Astrocyte (in vitro differentiated cells and primary cell): ENCODE data around the gene ABI1. TPM values are rescaled to one million over a fixed set of nuclear protein-coding genes. Genes with fewer than 3 reads are reported as not detected.

Experiments used
- DNase-seq: peaks from one replicate; pipeline ENCODE4 v3.0.0-alpha.2; 2010; ENCODE audit warnings: low read depth
- FAIRE-seq: peaks from 2 replicates; lab custom pipeline; 2011; peaks lifted over from hg19 to GRCh38; lab: Jason Lieb, UNC
- H2AFZ ChIP-seq: 2 replicates; pipeline ENCODE4 v1.6.0; 2012; ENCODE audit warnings: low read depth, low read length, inconsistent platforms
- H3K27ac ChIP-seq: 2 replicates; pipeline ENCODE4 v1.5.1; 2011; ENCODE audit warnings: low read depth, low read length, inconsistent platforms
- H3K27me3 ChIP-seq: 2 replicates; pipeline ENCODE4 v1.6.0; 2011; ENCODE audit warnings: low read length, inconsistent platforms; ENCODE audit not compliant: insufficient read depth
- H3K36me3 ChIP-seq: 2 replicates; pipeline ENCODE4 v1.5.1; 2011; ENCODE audit warnings: low read length, inconsistent platforms; ENCODE audit not compliant: insufficient read depth
- H3K4me1 ChIP-seq: 2 replicates; pipeline ENCODE4 v1.5.1; 2011; ENCODE audit warnings: low read length, inconsistent platforms; ENCODE audit not compliant: insufficient read depth
- H3K4me2 ChIP-seq: 2 replicates; pipeline ENCODE4 v1.6.0; 2012; ENCODE audit warnings: low read length, inconsistent platforms
- H3K4me3 ChIP-seq: 2 replicates; pipeline ENCODE4 v1.5.1; 2011; ENCODE audit warnings: low read depth, mild to moderate bottlenecking, low read length, inconsistent platforms; ENCODE audit not compliant: insufficient read depth
- H3K79me2 ChIP-seq: 2 replicates; pipeline ENCODE4 v1.6.0; 2012; ENCODE audit warnings: mild to moderate bottlenecking, low read length, inconsistent platforms; ENCODE audit not compliant: insufficient read depth
- H3K9ac ChIP-seq: 2 replicates; pipeline ENCODE4 v1.6.0; 2012; ENCODE audit warnings: mild to moderate bottlenecking, low read length, inconsistent platforms
- H3K9me3 ChIP-seq: 2 replicates; pipeline ENCODE4 v1.5.1; 2012; ENCODE audit warnings: low read depth, mild to moderate bottlenecking, low read length, inconsistent platforms; ENCODE audit not compliant: insufficient read depth
- H4K20me1 ChIP-seq: 2 replicates; pipeline ENCODE4 v1.6.0; 2012; ENCODE audit warnings: low read length, inconsistent platforms; ENCODE audit not compliant: insufficient read depth
- H3K27ac Mint-ChIP-seq: one replicate; pipeline ENCODE4 v1.8.0; 2021; ENCODE audit warnings: mild to moderate bottlenecking, mixed read lengths; ENCODE audit not compliant: unreplicated experiment
- H3K27me3 Mint-ChIP-seq: one replicate; pipeline ENCODE4 v1.8.0; 2021; ENCODE audit warnings: low read depth, mixed read lengths; ENCODE audit not compliant: unreplicated experiment
- H3K36me3 Mint-ChIP-seq: one replicate; pipeline ENCODE4 v1.8.0; 2021; ENCODE audit warnings: low read depth, mixed read lengths; ENCODE audit not compliant: unreplicated experiment
- H3K4me1 Mint-ChIP-seq: one replicate; pipeline ENCODE4 v1.8.0; 2021; ENCODE audit warnings: low read depth, mixed read lengths; ENCODE audit not compliant: unreplicated experiment
- H3K4me3 Mint-ChIP-seq: one replicate; pipeline ENCODE4 v1.8.0; 2021; ENCODE audit warnings: mild to moderate bottlenecking, moderate library complexity, mixed read lengths; ENCODE audit not compliant: unreplicated experiment
- H3K9me3 Mint-ChIP-seq: one replicate; pipeline ENCODE4 v1.8.0; 2021; ENCODE audit warnings: mild to moderate bottlenecking, mixed read lengths; ENCODE audit not compliant: unreplicated experiment
- CTCF ChIP-seq: IDR thresholded peaks from 2 replicates; pipeline ENCODE4 v1.5.1; 2011; ENCODE audit warnings: low read depth, mild to moderate bottlenecking, inconsistent platforms, low read length, moderate library complexity; ENCODE audit not compliant: insufficient read depth
- EZH2 ChIP-seq: IDR thresholded peaks from 2 replicates; pipeline ENCODE4 v1.6.1; 2012; ENCODE audit warnings: mild to moderate bottlenecking, low read length, inconsistent platforms; ENCODE audit not compliant: insufficient read depth
- total RNA-seq: library from RNA; stranded (reverse); gene quantifications from 2 replicates; pipeline ENCODE4 v1.2.1, GENCODE V29; 2021

The ABI1 gene
- total RNA-seq, 1 donor from 2014 or later, result 65.1 TPM

GRCh38 chr10:26807532-26807931, 53.2 kb downstream of the ABI1 start:
- H3K4me1 Mint-ChIP-seq, result peaks cover 28% of the 10 kb centered on the region
- H3K9me3 Mint-ChIP-seq, result no peaks in the 10 kb centered on the region
- H4K20me1 ChIP-seq, result peaks cover 77% of the 10 kb centered on the region
- no peak overlapping the region for H3K4me2 ChIP-seq
- peaks cover 90% of the 10 kb centered on the region for H3K79me2 ChIP-seq
- peak overlapping the region; percentile 18 for H3K27ac Mint-ChIP-seq
- peaks cover 4% of the 10 kb centered on the region for H3K36me3 Mint-ChIP-seq
- H3K4me1 ChIP-seq, result no peaks in the 10 kb centered on the region
- H3K9me3 ChIP-seq, result no peaks in the 10 kb centered on the region
- no peak for TF ChIP-seq EZH2
- no peak for TF ChIP-seq CTCF
- H3K27me3 Mint-ChIP-seq, result no peaks in the 10 kb centered on the region
- no peaks in the 10 kb centered on the region for H3K27me3 ChIP-seq
- H3K9ac ChIP-seq, result no peak overlapping the region
- no peak overlapping the region for H2AFZ ChIP-seq
- H3K4me3 ChIP-seq, result no peak overlapping the region
- no peak overlapping the region for H3K4me3 Mint-ChIP-seq
- H3K36me3 ChIP-seq, result no peaks in the 10 kb centered on the region
- DNase-seq, result no peak
- FAIRE-seq, result no peak
- H3K27ac ChIP-seq, result no peak overlapping the region

GRCh38 chr10:26806557-26806956, 54.2 kb downstream of the ABI1 start:
- H3K9ac ChIP-seq, result no peak overlapping the region
- H3K4me2 ChIP-seq, result no peak overlapping the region
- no peak overlapping the region for H3K4me3 ChIP-seq
- peaks cover 91% of the 10 kb centered on the region for H3K79me2 ChIP-seq
- DNase-seq (no peak), FAIRE-seq (no peak)
- Mint-ChIP-seq H3K27me3 (no peaks in the 10 kb centered on the region), H3K4me1 (peaks cover 31% of the 10 kb centered on the region), H3K36me3 (peaks cover 2% of the 10 kb centered on the region), H3K9me3 (no peaks in the 10 kb centered on the region), H3K4me3 (no peak overlapping the region), H3K27ac (no peak overlapping the region)
- H3K27me3 ChIP-seq, result no peaks in the 10 kb centered on the region
- H2AFZ ChIP-seq, result no peak overlapping the region
- H3K36me3 ChIP-seq, result no peaks in the 10 kb centered on the region
- H4K20me1 ChIP-seq, result peaks cover 78% of the 10 kb centered on the region
- H3K27ac ChIP-seq, result no peak overlapping the region
- no peaks in the 10 kb centered on the region for H3K4me1 ChIP-seq
- no peaks in the 10 kb centered on the region for H3K9me3 ChIP-seq
- TF ChIP-seq CTCF (no peak), EZH2 (no peak)

- Mint-ChIP-seq H3K36me3 (peaks cover 4% of the 10 kb centered on the region), H3K9me3 (no peaks in the 10 kb centered on the region), H3K4me3 (no peak overlapping the region), H3K27ac (no peak overlapping the region), H3K4me1 (peaks cover 31% of the 10 kb centered on the region), H3K27me3 (no peaks in the 10 kb centered on the region)
- Histone ChIP-seq H3K9ac (no peak overlapping the region), H3K9me3 (no peaks in the 10 kb centered on the region), H3K4me2 (no peak overlapping the region), H3K36me3 (no peaks in the 10 kb centered on the region), H3K79me2 (peaks cover 92% of the 10 kb centered on the region), H3K4me1 (no peaks in the 10 kb centered on the region), H4K20me1 (peaks cover 87% of the 10 kb centered on the region), H3K27me3 (no peaks in the 10 kb centered on the region), H3K4me3 (no peak overlapping the region), H3K27ac (no peak overlapping the region), H2AFZ (no peak overlapping the region)
- no peak for FAIRE-seq
- TF ChIP-seq CTCF, result no peak
- no peak for TF ChIP-seq EZH2
- peak; percentile 57 for DNase-seq
Observed at GRCh38 chr10:26805567-26806245, 55.1 kb downstream of the ABI1 start.
